Testis (tissue), 3 donors: ENCODE measurements around the gene FOXN3. TPM values are rescaled to one million over a fixed set of nuclear protein-coding genes. Genes with fewer than 3 reads are reported as not detected.
A peak's percentile ranks its signal among the peaks of the same experiment; 100 is the strongest.

Experiments used
- DNase-seq: peaks from one replicate; pipeline ENCODE4 v3.0.0-alpha.2; 2019
- H3K27ac ChIP-seq, 2 donors: fragments of 200-600 bp; sonication (generic); one replicate each; pipeline ENCODE4 v1.5.1; 2019
- H3K27me3 ChIP-seq: fragments of 200-600 bp; sonication (generic); one replicate; pipeline ENCODE4 v1.5.1; 2019
- H3K36me3 ChIP-seq: fragments of 200-600 bp; sonication (generic); one replicate; pipeline ENCODE4 v1.5.1; 2017; ENCODE audit warnings: low read depth; ENCODE audit errors: missing control alignments
- H3K4me1 ChIP-seq: fragments of 200-600 bp; sonication (generic); one replicate; pipeline ENCODE4 v1.5.1; 2019
- H3K4me3 ChIP-seq, 2 donors: fragments of 200-600 bp; sonication (generic); one replicate each; pipeline ENCODE4 v1.5.1; 2017 to 2019
- H3K9me3 ChIP-seq: fragments of 200-600 bp; sonication (generic); one replicate; pipeline ENCODE4 v1.5.1; 2017
- CTCF ChIP-seq, 3 experiments: fragments of 450-650 bp in 2 of 3; fragments of 200-600 bp in 1 of 3; sonication (generic) in 1 of 3; IDR thresholded peaks; one replicate each; pipeline ENCODE4 v1.5.1; 2016 to 2019; ENCODE audit warnings: antibody characterized with exemption in 3 of 3, mild to moderate bottlenecking in 2 of 3, moderate library complexity in 1 of 3
- POLR2A ChIP-seq: fragments of 450-650 bp; IDR thresholded peaks from one replicate; pipeline ENCODE4 v1.6.1; 2017; ENCODE audit warnings: antibody characterized with exemption, mild to moderate bottlenecking, moderate library complexity
- WGBS, 2 donors: methylation state at CpG; one replicate each; pipeline ENCODE4 v1.1.5; 2018; 5-methylcytosine and 5-hydroxymethylcytosine counted together
- intact Hi-C: fragments of 100-400 bp; cut with DNase I; formaldehyde crosslinking; loops from one replicate; pipeline ENCODE4 v1.15.1; 2023; ENCODE audit warnings: low total_unique reads
- polyA plus RNA-seq: library from polyadenylated mRNA; stranded (reverse); fragments of 350-450 nt; fragmentation: Illumina TruSeq; extraction: RNeasy Lipid Tissue Mini Kit (QIAGEN cat#74804); gene quantifications from one replicate; pipeline ENCODE4 v1.2.3, GENCODE V29; 2014; ENCODE audit warnings: low read depth, low replicate concordance; ENCODE audit not compliant: insufficient read depth
- total RNA-seq, 2 donors: library from RNA; depleted of rRNA; stranded (reverse); fragments of >200 nt; gene quantifications; one replicate each; pipeline ENCODE4 v1.2.3, GENCODE V29; 2016

FOXN3 gene
- total and polyA plus RNA-seq, 3 donors from 2014 or later: 40.7 to 103 (median 100) TPM

- WGBS, 2 donors: 26 to 28% methylated on average over 3 of the region's 3 CpGs
- no peaks in the 10 kb centered on the region for H3K36me3 ChIP-seq
- H3K27ac ChIP-seq: peak overlapping the region; percentile 57 to 78
- H3K9me3 ChIP-seq: no peaks in the 10 kb centered on the region
- no peak overlapping the region for H3K4me3 ChIP-seq
- TF ChIP-seq POLR2A (no peak), CTCF (IDR thresholded peaks at IDR 0.05) (no peak)
- intact Hi-C loops: no loop called here
- no peak for DNase-seq
- H3K4me1 ChIP-seq: peaks cover 14% of the 10 kb centered on the region
- H3K27me3 ChIP-seq: no peaks in the 10 kb centered on the region
Observed at GRCh38 chr14:89351221-89351515, 65.9 kb downstream of the FOXN3 start.

- Histone ChIP-seq H3K4me3 (no peak overlapping the region), H3K36me3 (no peaks in the 10 kb centered on the region), H3K27me3 (no peaks in the 10 kb centered on the region), H3K9me3 (no peaks in the 10 kb centered on the region), H3K27ac (no peak overlapping the region), H3K4me1 (peaks cover 14% of the 10 kb centered on the region)
- DNase-seq: no peak
- intact Hi-C loops: no loop called here
- no peak for TF ChIP-seq CTCF (IDR thresholded peaks at IDR 0.05)
- no peak for TF ChIP-seq POLR2A
- 93 to 96% methylated on average over 8 of the region's 8 CpGs for WGBS, 2 donors
Observed at GRCh38 chr14:89350152-89350551, 66.9 kb downstream of the FOXN3 start.

- Histone ChIP-seq H3K36me3 (no peaks in the 10 kb centered on the region), H3K4me1 (peaks cover 14% of the 10 kb centered on the region), H3K27ac (no peak overlapping the region), H3K27me3 (no peaks in the 10 kb centered on the region), H3K9me3 (no peaks in the 10 kb centered on the region), H3K4me3 (no peak overlapping the region)
- WGBS, 2 donors: 87 to 88% methylated on average over 8 of the region's 8 CpGs
- DNase-seq: no peak
- TF ChIP-seq POLR2A: no peak
- no peak for TF ChIP-seq CTCF (IDR thresholded peaks at IDR 0.05)
- intact Hi-C loops: no loop called here
Observed at GRCh38 chr14:89349171-89350008, 67.6 kb downstream of the FOXN3 start.

- Histone ChIP-seq H3K36me3 (no peaks in the 10 kb centered on the region), H3K4me1 (peaks cover 14% of the 10 kb centered on the region), H3K4me3 (no peak overlapping the region), H3K27me3 (no peaks in the 10 kb centered on the region), H3K27ac (no peak overlapping the region), H3K9me3 (no peaks in the 10 kb centered on the region)
- DNase-seq: no peak
- no peak for TF ChIP-seq CTCF (IDR thresholded peaks at IDR 0.05)
- no peak for TF ChIP-seq POLR2A
- intact Hi-C loops: no loop called here
- 67 to 78% methylated on average over 5 of the region's 5 CpGs for WGBS, 2 donors
Observed at GRCh38 chr14:89348722-89349121, 68.3 kb downstream of the FOXN3 start.

GRCh38 chr14:89347885-89348284 lies 69.1 kb downstream of the FOXN3 start:
- intact Hi-C loops: no loop called here
- no peak for DNase-seq
- H3K4me1 ChIP-seq: peaks cover 14% of the 10 kb centered on the region
- no peaks in the 10 kb centered on the region for H3K36me3 ChIP-seq
- H3K4me3 ChIP-seq: no peak overlapping the region
- TF ChIP-seq CTCF (IDR thresholded peaks at IDR 0.05) (no peak), POLR2A (no peak)
- H3K27me3 ChIP-seq: no peaks in the 10 kb centered on the region
- no peaks in the 10 kb centered on the region for H3K9me3 ChIP-seq
- no peak overlapping the region for H3K27ac ChIP-seq
- WGBS, 2 donors: 95 to 97% methylated on average over 10 of the region's 10 CpGs
